K562 (cell line): ENCODE measurements around the gene BTBD10. TPM values are rescaled to one million over a fixed set of nuclear protein-coding genes. Genes with fewer than 3 reads are reported as not detected.

Experiments used
- DDX20 ChIP-seq: fragments of 450-650 bp; IDR thresholded peaks from 2 replicates; pipeline ENCODE4 v1.6.1; 2016; ENCODE audit warnings: missing genetic modification characterization, low read depth, mild to moderate bottlenecking, missing compliant biosample characterization, moderate library complexity
- NCOA4 ChIP-seq: fragments of 450-650 bp; IDR thresholded peaks from 2 replicates; pipeline ENCODE4 v1.6.1; 2018; ENCODE audit warnings: mild to moderate bottlenecking; ENCODE audit not compliant: partially characterized antibody
- SRSF9 ChIP-seq: fragments of 200-400 bp; formaldehyde crosslinking; IDR thresholded peaks from 2 replicates; pipeline ENCODE4 v1.6.1; 2017; ENCODE audit warnings: low read depth, low read length, borderline replicate concordance
- ZFX ChIP-seq: sonication (generic); formaldehyde crosslinking; IDR thresholded peaks from 2 replicates; pipeline ENCODE4 v1.8.0; 2022; ENCODE audit warnings: mild to moderate bottlenecking, missing genetic modification reagents, moderate library complexity
- ZNF717 ChIP-seq: fragments of 250-450 bp; sonication (Bioruptor Pico); IDR thresholded peaks from 2 replicates; pipeline ENCODE4 v1.5.0; 2021
- polyA plus RNA-seq, 8 experiments: library from polyadenylated mRNA; depleted of rRNA in 4 of 8; stranded (reverse) in 5 of 8; unstranded in 3 of 8; fragments of >200 nt; fragmentation: Nextera tagmentation in 2 of 8; fragmentation: Illumina TruSeq in 1 of 8; extraction: Ambion mirVana in 2 of 8; extraction: Trizol in 1 of 8; gene quantifications; 2 replicates each; pipeline versions ENCODE4 v1.2.1 to v1.2.3, GENCODE V29; 2011 to 2014; ENCODE audit warnings: inconsistent platforms in 1 of 8, missing spikeins in 1 of 8
- total RNA-seq, 7 experiments: library from RNA; depleted of rRNA in 6 of 7; stranded (reverse); fragments of >200 nt in 6 of 7; fragmentation: Illumina TruSeq in 2 of 7; extraction: Trizol in 2 of 7; gene quantifications; 2 replicates each; pipeline versions ENCODE4 v1.2.1 to v1.2.3, GENCODE V29; 2011 to 2021; ENCODE audit warnings: low replicate concordance in 1 of 7
- TF ChIP-seq, protein P1 (sequence below), 2 experiments: fragments of 450-650 bp; formaldehyde crosslinking in 1 of 2; IDR thresholded peaks; 2 replicates each; pipeline versions ENCODE4 v1.4.0 to v1.6.1; 2014 to 2020; ENCODE audit warnings: mild to moderate bottlenecking in 2 of 2, borderline replicate concordance in 1 of 2, low read depth in 1 of 2
- TF ChIP-seq, protein P2 (sequence below): IDR thresholded peaks from 3 replicates; pipeline ENCODE4 v1.6.1; 2011; ENCODE audit warnings: borderline replicate concordance, mild to moderate bottlenecking; ENCODE audit not compliant: insufficient read length, insufficient read depth
- TF ChIP-seq, protein P3 (sequence below): fragments of 150-350 bp; IDR thresholded peaks from 2 replicates; pipeline ENCODE4 v1.6.1; 2014; ENCODE audit warnings: low read depth, mild to moderate bottlenecking, low read length, borderline replicate concordance
- TF ChIP-seq, protein P4 (sequence below), 3 experiments: IDR thresholded peaks in 2 of 3; conservative IDR thresholded peaks in 1 of 3; 2 replicates each; pipeline ENCODE4 v1.5.1; 2011 to 2012; ENCODE audit warnings: low read length in 3 of 3, mild to moderate bottlenecking in 3 of 3, control low read depth in 2 of 3, improper control_type of control experiment in 1 of 3, inconsistent platforms in 1 of 3, low read depth in 1 of 3, mixed read lengths in 1 of 3, moderate library complexity in 1 of 3; ENCODE audit not compliant: insufficient read depth in 2 of 3
- TF ChIP-seq, protein P5 (sequence below), 2 experiments: fragments of 450-650 bp in 1 of 2; sonication (generic) in 1 of 2; formaldehyde crosslinking in 1 of 2; IDR thresholded peaks in 1 of 2; conservative IDR thresholded peaks in 1 of 2; 2 replicates each; pipeline versions ENCODE4 v1.6.1 to v1.8.1; 2016 to 2023; ENCODE audit warnings: mild to moderate bottlenecking in 2 of 2, moderate library complexity in 2 of 2, inconsistent platforms in 1 of 2, missing genetic modification reagents in 1 of 2

The BTBD10 gene
- total and polyA plus RNA-seq, 9 of the 15 experiments (the other 6 are each of a cell fraction or from before 2014, with no cell fraction given): 11.6 to 22.8 (median 16.3) TPM

DNA sequence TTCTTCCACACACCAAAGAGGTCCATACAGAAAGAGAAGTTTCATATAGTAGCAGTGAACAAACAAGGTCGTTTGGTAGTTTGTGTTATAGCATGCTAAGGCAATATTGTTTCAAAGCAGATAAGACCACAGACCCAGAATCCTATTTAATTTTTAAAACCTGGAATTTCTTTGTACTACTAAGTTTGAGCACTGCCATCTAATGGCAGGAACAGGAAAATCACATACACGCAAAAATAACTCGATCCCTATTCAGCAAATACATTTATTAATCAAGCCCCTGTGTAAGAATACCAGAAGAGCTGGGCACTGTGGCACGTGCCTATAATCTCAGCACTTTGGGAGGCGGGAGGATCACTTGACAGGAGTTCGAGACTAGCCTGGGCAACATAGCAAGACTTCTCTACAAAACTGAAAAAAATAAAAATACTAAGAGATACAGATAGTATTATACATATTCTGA lies 2.9 kb upstream of the BTBD10 start (continued):
- TF ChIP-seq, protein P1, sequence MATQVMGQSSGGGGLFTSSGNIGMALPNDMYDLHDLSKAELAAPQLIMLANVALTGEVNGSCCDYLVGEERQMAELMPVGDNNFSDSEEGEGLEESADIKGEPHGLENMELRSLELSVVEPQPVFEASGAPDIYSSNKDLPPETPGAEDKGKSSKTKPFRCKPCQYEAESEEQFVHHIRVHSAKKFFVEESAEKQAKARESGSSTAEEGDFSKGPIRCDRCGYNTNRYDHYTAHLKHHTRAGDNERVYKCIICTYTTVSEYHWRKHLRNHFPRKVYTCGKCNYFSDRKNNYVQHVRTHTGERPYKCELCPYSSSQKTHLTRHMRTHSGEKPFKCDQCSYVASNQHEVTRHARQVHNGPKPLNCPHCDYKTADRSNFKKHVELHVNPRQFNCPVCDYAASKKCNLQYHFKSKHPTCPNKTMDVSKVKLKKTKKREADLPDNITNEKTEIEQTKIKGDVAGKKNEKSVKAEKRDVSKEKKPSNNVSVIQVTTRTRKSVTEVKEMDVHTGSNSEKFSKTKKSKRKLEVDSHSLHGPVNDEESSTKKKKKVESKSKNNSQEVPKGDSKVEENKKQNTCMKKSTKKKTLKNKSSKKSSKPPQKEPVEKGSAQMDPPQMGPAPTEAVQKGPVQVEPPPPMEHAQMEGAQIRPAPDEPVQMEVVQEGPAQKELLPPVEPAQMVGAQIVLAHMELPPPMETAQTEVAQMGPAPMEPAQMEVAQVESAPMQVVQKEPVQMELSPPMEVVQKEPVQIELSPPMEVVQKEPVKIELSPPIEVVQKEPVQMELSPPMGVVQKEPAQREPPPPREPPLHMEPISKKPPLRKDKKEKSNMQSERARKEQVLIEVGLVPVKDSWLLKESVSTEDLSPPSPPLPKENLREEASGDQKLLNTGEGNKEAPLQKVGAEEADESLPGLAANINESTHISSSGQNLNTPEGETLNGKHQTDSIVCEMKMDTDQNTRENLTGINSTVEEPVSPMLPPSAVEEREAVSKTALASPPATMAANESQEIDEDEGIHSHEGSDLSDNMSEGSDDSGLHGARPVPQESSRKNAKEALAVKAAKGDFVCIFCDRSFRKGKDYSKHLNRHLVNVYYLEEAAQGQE (IDR thresholded peaks at IDR 0.05; ENCODE audit: borderline replicate concordance): peak; percentile 23; the same call in 1 of the 2 replicates
- TF ChIP-seq, protein P1 (CRISPR knock-in tag; IDR thresholded peaks at IDR 0.05; ENCODE audit: low read depth): no peak
- TF ChIP-seq, protein P2, sequence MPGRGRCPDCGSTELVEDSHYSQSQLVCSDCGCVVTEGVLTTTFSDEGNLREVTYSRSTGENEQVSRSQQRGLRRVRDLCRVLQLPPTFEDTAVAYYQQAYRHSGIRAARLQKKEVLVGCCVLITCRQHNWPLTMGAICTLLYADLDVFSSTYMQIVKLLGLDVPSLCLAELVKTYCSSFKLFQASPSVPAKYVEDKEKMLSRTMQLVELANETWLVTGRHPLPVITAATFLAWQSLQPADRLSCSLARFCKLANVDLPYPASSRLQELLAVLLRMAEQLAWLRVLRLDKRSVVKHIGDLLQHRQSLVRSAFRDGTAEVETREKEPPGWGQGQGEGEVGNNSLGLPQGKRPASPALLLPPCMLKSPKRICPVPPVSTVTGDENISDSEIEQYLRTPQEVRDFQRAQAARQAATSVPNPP: no peak
- TF ChIP-seq, protein P3, sequence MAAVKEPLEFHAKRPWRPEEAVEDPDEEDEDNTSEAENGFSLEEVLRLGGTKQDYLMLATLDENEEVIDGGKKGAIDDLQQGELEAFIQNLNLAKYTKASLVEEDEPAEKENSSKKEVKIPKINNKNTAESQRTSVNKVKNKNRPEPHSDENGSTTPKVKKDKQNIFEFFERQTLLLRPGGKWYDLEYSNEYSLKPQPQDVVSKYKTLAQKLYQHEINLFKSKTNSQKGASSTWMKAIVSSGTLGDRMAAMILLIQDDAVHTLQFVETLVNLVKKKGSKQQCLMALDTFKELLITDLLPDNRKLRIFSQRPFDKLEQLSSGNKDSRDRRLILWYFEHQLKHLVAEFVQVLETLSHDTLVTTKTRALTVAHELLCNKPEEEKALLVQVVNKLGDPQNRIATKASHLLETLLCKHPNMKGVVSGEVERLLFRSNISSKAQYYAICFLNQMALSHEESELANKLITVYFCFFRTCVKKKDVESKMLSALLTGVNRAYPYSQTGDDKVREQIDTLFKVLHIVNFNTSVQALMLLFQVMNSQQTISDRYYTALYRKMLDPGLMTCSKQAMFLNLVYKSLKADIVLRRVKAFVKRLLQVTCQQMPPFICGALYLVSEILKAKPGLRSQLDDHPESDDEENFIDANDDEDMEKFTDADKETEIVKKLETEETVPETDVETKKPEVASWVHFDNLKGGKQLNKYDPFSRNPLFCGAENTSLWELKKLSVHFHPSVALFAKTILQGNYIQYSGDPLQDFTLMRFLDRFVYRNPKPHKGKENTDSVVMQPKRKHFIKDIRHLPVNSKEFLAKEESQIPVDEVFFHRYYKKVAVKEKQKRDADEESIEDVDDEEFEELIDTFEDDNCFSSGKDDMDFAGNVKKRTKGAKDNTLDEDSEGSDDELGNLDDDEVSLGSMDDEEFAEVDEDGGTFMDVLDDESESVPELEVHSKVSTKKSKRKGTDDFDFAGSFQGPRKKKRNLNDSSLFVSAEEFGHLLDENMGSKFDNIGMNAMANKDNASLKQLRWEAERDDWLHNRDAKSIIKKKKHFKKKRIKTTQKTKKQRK: no peak
- no peak for TF ChIP-seq NCOA4
- TF ChIP-seq, protein P4, sequence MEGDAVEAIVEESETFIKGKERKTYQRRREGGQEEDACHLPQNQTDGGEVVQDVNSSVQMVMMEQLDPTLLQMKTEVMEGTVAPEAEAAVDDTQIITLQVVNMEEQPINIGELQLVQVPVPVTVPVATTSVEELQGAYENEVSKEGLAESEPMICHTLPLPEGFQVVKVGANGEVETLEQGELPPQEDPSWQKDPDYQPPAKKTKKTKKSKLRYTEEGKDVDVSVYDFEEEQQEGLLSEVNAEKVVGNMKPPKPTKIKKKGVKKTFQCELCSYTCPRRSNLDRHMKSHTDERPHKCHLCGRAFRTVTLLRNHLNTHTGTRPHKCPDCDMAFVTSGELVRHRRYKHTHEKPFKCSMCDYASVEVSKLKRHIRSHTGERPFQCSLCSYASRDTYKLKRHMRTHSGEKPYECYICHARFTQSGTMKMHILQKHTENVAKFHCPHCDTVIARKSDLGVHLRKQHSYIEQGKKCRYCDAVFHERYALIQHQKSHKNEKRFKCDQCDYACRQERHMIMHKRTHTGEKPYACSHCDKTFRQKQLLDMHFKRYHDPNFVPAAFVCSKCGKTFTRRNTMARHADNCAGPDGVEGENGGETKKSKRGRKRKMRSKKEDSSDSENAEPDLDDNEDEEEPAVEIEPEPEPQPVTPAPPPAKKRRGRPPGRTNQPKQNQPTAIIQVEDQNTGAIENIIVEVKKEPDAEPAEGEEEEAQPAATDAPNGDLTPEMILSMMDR (IDR thresholded peaks at IDR 0.05 in 2 of 3, conservative IDR thresholded peaks at IDR 0.05 in 1 of 3; ENCODE audit: insufficient read depth in 2 of 3, low read depth in 1 of 3, low read length in 3 of 3): peak; percentile 19 to 56 (median 47); a peak in 3 of 6 replicates
- no peak for TF ChIP-seq SRSF9
- TF ChIP-seq, protein P5, sequence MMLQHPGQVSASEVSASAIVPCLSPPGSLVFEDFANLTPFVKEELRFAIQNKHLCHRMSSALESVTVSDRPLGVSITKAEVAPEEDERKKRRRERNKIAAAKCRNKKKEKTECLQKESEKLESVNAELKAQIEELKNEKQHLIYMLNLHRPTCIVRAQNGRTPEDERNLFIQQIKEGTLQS (IDR thresholded peaks at IDR 0.05): no peak
- TF ChIP-seq, protein P5 (CRISPR knock-in tag; conservative IDR thresholded peaks at IDR 0.05): no peak
- TF ChIP-seq DDX20 (tag): no peak
- no peak for TF ChIP-seq ZNF717 (CRISPR knock-in tag)
- no peak for TF ChIP-seq ZFX (CRISPR knock-in tag)
